HG03025 (cell line): ENCODE measurements around the gene TMBIM4.
A peak's percentile ranks its signal among the peaks of the same experiment; 100 is the strongest.
"Not testable (repeated sequence)": the region's sequence is repeated elsewhere in the genome, so short reads cannot be mapped to it uniquely, and the experiment has no call there.

ENCODE experiments used
- ATAC-seq: cut with Tn5 transposase; IDR thresholded peaks from one replicate; pipeline ENCODE4 v1.9.1; 2021; ENCODE audit warnings: mild to moderate bottlenecking, moderate library complexity; ENCODE audit not compliant: unreplicated experiment, low FRiP score

TMBIM4 gene, protein sequence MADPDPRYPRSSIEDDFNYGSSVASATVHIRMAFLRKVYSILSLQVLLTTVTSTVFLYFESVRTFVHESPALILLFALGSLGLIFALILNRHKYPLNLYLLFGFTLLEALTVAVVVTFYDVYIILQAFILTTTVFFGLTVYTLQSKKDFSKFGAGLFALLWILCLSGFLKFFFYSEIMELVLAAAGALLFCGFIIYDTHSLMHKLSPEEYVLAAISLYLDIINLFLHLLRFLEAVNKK

GRCh38 chr12:66169221-66170170 lies at the start of gene TMBIM4:
Gene TMBIM4, minus strand, starts transcription at chr12:66169996. Its CDS starts 45 bp downstream, at chr12:66169951.
- peak; percentile 94 for ATAC-seq

GRCh38 chr12:66217342-66217917 lies 47.6 kb upstream of the TMBIM4 start:
- ATAC-seq, result no peak

DNA sequence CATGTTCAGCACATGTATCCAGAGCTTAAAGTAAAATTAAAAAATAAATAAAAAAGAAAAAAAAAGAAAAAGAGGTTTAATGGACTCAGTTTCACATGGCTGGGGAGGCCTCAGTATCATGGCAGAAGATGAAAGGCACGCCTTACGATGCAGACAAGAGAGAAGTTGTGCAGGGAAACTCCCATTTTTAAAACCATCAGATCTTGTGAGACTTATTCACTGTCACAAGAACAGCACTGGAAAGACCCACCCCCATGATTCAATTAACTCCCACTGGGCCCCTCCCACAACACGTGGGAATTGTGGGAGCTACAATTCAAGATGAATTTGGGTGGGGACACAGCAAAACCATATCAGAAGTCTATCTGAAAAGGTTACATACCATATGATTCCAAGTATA lies 43.2 kb upstream of the TMBIM4 start:
- ATAC-seq, result not testable (repeated sequence)

DNA sequence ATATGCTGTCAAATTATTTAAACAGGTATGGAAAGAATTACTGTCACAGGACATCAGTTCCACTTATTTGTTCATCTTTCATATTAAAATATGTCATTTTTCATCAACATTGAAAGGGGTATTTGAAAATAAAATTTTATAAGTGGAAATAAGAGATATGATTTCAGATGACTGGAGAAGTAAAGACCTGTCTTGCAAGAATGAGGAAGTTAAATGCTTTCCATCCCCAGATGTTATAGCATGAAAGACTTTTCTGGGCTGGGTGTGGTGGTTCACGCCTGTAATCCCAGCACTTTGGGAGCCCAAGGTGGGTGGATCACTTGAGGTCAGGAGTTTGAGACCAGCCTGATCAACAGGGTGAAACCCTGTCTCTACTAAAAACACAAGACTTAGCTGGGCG lies 41.8 kb upstream of the TMBIM4 start:
- ATAC-seq, result not testable (repeated sequence)

GRCh38 chr12:66210840-66211239 lies 41.0 kb upstream of the TMBIM4 start:
- ATAC-seq, result no peak

GRCh38 chr12:66206141-66206540 lies 36.3 kb upstream of the TMBIM4 start:
- no peak for ATAC-seq

DNA sequence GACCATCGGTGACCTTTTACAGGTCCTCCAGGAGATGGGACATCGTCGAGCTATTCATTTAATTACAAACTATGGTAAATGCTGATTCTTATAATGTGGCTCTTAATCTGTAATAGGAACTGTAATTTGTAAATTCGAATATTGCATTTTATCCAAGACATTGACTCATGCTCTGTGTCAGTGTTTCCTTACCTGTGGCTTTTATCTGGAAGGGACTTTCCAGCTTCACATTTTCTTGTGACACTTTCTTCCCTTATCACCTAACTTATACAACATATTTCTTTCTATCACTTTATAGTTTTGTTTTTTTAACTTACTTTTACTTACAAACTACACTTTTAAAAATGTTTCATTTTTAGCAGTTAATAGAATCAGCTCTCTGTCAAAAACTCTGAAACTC lies 34.0 kb upstream of the TMBIM4 start:
- ATAC-seq, result no peak

DNA sequence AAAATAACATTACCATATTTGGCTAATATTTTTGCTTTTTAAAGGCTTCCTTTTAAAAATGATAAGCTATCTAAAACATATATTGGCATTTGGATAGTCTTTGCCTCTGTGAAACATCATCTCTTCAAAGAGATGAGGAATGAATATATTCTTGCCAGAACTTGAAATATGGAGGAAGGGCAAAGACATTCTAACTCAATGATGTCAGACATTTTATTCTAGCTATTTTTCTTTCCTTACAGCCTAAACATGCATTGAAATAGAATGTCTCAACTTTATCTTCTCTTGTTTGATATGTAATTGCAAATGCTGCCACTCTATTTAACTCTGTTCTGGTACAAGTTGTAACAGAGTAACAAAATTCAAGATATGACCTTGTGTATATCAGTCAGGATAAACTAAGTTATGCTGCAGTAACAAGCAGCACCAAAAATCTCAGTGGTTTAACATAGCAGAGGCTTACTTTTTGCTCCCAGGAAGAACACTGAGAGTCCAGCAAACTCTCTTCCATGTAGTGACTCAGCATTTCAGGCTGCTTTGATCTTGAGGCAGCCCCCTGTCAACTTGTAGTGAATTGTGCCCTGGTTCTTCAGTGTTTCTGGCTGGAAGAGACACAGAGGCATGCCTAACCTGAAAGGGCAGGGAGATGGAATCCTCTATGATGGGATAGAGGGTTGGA lies 30.2 kb upstream of the TMBIM4 start:
- ATAC-seq, result no peak

GRCh38 chr12:66199141-66199540 lies 29.3 kb upstream of the TMBIM4 start:
- no peak for ATAC-seq

DNA sequence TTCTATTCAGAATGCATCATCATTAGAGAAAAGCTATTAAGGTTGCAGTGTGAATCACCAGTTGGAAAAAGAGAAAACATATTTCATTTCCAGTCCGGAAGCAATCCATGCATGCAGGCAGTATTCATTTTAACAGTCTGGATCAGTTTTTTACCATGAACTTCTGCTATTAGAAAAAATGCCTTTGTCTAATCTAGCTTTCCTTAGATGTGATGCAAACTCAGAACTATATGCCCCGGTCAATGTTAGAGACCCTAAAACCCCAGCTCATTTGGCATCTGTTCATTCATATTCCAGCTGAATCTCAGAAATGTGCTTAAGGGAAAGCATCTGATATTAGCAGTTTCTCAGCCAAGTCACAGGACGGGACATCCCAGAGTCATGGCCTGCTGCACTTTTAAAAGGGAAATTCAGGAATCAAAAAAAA lies 27.7 kb upstream of the TMBIM4 start:
- no peak for ATAC-seq

DNA sequence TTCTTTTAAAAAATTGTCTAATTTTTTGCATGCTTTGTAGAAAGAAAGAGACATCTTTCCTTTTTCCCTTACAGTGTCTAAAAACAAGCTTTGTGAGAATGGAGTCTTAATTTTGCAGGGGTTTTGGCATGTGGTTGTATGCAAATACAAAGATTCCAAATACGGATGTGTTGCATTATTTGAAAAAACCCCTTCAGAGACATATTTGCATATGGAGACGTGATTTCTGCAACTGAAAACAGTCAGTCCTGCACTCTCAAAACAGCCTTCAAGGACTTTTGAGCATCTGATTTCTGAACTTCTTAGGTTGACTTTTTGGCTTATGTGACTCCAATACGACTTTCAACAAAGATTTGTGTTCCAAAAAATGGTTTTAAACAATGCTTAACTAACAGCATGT lies 27.0 kb upstream of the TMBIM4 start:
- peak; percentile 92 for ATAC-seq

DNA sequence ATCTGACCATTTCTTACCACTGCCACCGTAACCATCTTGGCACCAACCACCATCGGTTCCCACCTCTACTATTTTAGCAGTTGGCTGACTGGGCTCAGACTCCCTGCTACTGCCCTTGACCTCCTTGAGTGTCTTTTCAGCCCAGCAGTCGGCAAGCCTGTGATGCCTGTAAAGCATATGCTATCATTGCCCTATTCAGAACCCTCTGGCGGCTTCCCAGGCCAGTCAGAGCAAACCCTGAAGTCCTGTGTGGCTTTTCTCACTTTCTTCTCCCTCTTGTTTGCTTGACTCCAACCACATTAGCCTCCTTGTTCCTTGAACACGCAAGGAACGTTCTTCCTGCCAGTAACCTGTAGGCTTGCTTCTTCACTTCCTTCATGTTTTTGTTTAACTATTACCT lies 25.4 kb upstream of the TMBIM4 start:
- ATAC-seq, result no peak

- no peak for ATAC-seq
Measured at GRCh38 chr12:66194122-66194521, 24.3 kb upstream of the TMBIM4 start.

GRCh38 chr12:66191547-66192126 lies 21.8 kb upstream of the TMBIM4 start:
- ATAC-seq, result no peak

DNA sequence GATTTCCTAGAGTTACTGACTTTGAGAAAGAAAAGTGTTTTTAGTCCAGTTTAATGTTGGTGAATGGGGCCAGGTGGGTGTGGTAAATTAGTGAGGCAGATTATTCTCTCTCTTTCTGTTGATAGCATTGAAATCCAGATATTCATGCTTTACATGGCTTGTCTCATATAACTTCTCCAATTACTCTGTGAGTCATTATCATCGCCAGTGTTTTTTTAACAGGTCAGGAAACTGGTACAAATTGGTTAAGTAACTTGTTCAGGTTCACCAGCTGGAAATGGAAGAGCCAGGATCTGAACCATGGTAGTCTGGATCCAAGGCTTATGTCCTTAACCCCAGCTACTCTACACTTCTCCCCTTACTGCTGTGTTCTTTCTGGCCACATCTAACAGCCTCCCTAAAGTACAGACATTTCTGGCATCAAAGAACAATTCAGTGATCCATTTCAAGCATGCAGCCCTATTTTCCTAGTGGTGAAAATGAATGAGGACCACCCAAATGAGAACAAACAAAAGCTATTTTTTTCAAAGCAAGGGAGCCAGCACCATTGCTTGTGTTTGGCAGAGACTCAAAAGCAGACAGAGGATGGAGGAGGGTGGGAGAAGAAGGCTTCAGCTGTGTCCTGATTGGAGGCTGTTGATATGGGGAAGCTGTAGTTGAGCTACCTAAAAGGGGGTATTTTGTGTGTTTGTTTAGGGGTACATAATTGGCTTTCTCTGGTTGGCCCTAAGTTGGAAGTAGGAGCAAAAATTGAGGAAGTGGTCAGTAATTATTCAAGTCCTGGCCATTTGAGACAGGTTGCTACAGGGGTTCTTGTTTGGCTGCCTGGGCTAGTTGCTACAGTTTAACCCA lies 20.9 kb upstream of the TMBIM4 start:
- no peak for ATAC-seq

DNA sequence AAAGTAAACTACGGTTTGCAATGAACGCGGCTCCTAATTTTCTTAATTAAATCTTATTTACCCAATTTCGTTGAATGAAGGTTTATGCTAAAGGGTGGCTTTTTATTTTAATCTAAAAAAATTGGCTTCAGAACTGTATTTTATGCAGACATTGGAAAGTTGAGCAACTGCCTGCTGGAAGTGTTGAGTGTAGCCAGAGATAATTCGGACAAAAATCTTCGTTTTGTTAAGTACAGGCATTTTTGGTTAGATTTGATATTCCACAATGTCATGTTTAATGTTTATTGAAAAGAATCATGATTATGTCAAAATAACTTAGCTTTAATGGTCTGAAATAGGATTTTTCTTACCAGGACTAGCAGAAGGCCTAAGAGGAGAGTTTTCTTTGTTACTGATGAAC lies 20.1 kb upstream of the TMBIM4 start:
- ATAC-seq, result no peak

- no peak for ATAC-seq
Measured at GRCh38 chr12:66189486-66189843, 19.7 kb upstream of the TMBIM4 start.

DNA sequence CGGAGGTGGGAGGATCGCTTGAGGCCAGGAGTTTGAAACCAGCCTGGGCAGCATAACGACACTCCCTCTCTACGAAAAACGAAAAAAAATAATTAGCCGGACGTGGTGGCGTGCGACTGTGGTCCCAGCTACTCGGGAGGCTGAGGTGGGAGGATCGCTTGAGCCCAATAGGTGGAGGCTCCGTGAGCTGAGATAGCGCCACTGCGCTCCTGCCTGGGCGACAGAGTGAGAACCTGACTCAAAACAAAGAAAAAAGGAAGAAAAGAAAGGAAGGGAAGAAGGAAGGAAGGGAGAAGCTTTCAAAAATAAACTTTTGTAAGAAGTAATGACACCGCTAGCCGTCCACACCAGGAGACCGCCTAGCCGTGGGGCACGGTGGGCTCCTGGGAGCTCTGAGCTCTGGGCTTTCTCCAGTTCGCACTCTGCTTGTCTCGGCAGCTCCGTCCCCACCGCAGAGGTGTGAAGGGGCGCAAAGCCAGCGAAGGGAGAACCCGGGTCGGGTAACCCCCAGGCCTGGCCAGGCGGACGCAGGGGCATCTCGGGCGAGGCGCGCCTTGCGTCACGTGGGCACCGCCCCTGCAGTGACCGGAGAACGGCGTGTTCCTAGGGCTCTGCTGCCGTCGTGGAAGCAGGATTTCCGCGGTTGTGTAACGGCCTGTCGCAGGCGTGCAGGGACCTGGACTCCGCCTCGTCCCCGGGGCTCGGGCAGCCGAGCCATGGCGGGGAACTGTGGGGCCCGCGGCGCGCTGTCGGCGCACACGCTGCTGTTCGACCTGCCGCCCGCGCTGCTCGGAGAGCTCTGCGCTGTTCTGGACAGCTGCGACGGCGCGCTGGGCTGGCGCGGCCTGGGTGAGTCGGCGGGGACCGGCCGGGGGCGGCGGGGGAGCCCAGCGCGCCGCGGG lies 19.0 kb upstream of the TMBIM4 start, which contains the start of gene IRAK3:
IRAK3 (plus strand) TSS at position 631 of the 902 bp plus-strand sequence; CDS start at position 717, 86 bp downstream.
- peak; percentile 44 for ATAC-seq
